HFF-Myc (cell line): ENCODE measurements around the gene MICOS13.

Experiments
- DNase-seq: peaks from one replicate; pipeline ENCODE4 v3.0.0-alpha.2; 2011; ENCODE audit warnings: low read depth; ENCODE audit errors: extremely low read depth
- H3K4me3 ChIP-seq: replicated peaks from 2 replicates; pipeline ENCODE4 v1.5.1; 2011; ENCODE audit warnings: low read depth, mild to moderate bottlenecking, control low read depth, low read length
- CTCF ChIP-seq: IDR thresholded peaks from 2 replicates; pipeline ENCODE4 v1.5.1; 2012; ENCODE audit warnings: mild to moderate bottlenecking, low read depth, low read length, control low read depth; ENCODE audit errors: missing control alignments

Gene MICOS13

GRCh38 chr19:5680437-5681368, at the start of gene MICOS13, which contains the start of gene HSD11B1L:
Gene MICOS13, minus strand, starts transcription at chr19:5680516. Its CDS starts 30 bp downstream, at chr19:5680486.
Gene HSD11B1L, plus strand, starts transcription at chr19:5681027. Its CDS starts 3,806 bp downstream, at chr19:5684833.
- DNase-seq = peak; percentile 95
- peak within 1 kb of the TSS; percentile 99 for H3K4me3 ChIP-seq
- TF ChIP-seq CTCF = no peak

GRCh38 chr19:5727453-5728050, 47.2 kb upstream of the MICOS13 start:
- DNase-seq = no peak
- no peak for TF ChIP-seq CTCF
- H3K4me3 ChIP-seq = no peak overlapping the region

- peak; percentile 97 for DNase-seq
- H3K4me3 ChIP-seq = peak within 1 kb of the TSS; percentile 99
- TF ChIP-seq CTCF = peak; percentile 89
Observed at GRCh38 chr19:5719961-5720790, 39.9 kb upstream of the MICOS13 start, which contains the start of the genes CATSPERD and LONP1. Gene CATSPERD, plus strand, starts transcription at chr19:5720637. Its CDS starts 101 bp downstream, at chr19:5720738. Gene LONP1, minus strand, starts transcription at chr19:5720146. Its CDS starts 14 bp downstream, at chr19:5720132.

GRCh38 chr19:5719274-5719960, 39.1 kb upstream of the MICOS13 start:
- H3K4me3 ChIP-seq = peak overlapping the region; percentile 99
- no peak for DNase-seq
- TF ChIP-seq CTCF = no peak

GRCh38 chr19:5718579-5719273, 38.4 kb upstream of the MICOS13 start:
- no peak for TF ChIP-seq CTCF
- H3K4me3 ChIP-seq = peak overlapping the region; percentile 99
- DNase-seq = no peak
